Measurements from ENCODE around the gene POLR1D. TPM values are rescaled to one million over a fixed set of nuclear protein-coding genes. Genes with fewer than 3 reads are reported as not detected.

Gene POLR1D
- total and polyA plus RNA-seq, 4 donors: 31.4 to 45.0 (median 33.6) TPM

- TF ChIP-seq CTCF (IDR thresholded peaks at IDR 0.05; ENCODE audit: low read depth, low read length, missing input control) (no peak), TAF1 (conservative IDR thresholded peaks at IDR 0.05) (no peak)
These were observed 43.6 kb downstream of the POLR1D start (continued) for GRCh38 chr13:27665333-27665732.

DNA sequence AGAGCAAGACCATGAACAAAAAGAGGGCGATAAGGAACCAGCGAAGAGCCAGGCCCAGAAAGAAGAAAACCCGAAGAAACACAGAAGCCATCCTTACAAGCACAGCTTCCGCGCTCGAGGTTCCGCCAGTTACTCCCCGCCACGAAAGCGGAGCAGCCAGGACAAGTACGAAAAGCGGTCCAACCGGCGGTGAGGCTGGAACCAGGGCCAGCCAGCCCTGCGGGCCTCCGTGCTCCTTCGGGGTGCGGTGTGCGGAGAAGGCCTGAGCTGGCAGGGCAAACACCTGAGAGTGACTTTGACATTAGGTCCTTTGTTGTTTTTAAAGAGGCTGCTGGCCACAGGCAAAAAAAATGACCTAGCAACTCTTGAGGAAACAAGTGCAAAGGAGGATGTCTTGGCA, 44.1 kb downstream of the POLR1D start:
- Histone ChIP-seq H3K36me3 (ENCODE audit: control insufficient read depth in 4 of 4, insufficient read depth in 3 of 4, low read depth in 1 of 4, low read length in 3 of 4) (peaks cover 2 to 3% (median 3%) of the 10 kb centered on the region in 4 donors), H3K27me3 (ENCODE audit: control insufficient read depth in 4 of 4, insufficient read depth in 4 of 4, low read length in 3 of 4) (no peaks in the 10 kb centered on the region), H3K4me1 (ENCODE audit: control insufficient read depth in 4 of 4, insufficient read depth in 4 of 4, low read length in 3 of 4) (peaks cover 0 to 10% (median 6%) of the 10 kb centered on the region in 4 donors), H3K9me3 (ENCODE audit: control insufficient read depth in 4 of 4, low read length in 3 of 4) (no peaks in the 10 kb centered on the region), H3K27ac (ENCODE audit: low read depth in 1 of 2, low read length in 2 of 2) (no peak overlapping the region), H3K9ac (ENCODE audit: low read depth in 1 of 2, low read length in 2 of 2) (no peak overlapping the region), H3K4me3 (ENCODE audit: low read depth in 1 of 3, low read length in 3 of 3) (no peak overlapping the region)
- 87% methylated on average over 19 of the region's 19 CpGs for WGBS
- DNase-seq (ENCODE audit: low spot score): no peak
- TF ChIP-seq FOXA1 (IDR thresholded peaks at IDR 0.05): no peak

DNA sequence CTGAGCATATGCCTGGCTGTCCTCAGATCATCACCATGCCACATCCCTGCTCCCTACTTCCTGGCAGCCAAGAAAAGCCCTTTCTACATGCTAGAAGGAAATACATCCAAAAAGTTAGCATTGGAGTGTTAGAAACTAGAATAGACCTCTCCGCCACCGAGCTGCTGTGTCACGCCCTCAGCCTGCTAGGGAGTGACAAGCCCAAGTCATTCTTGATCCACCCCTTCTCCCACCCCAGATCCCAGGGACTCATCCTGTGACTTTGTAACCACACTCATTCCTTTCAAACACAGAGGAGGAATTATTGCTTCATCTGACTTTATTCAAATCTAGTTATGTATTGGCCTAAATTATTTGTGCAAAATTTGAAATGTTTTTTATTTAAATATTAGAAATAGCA, 45.3 kb downstream of the POLR1D start:
- Histone ChIP-seq H3K36me3 (ENCODE audit: control insufficient read depth in 4 of 4, insufficient read depth in 3 of 4, low read depth in 1 of 4, low read length in 3 of 4) (peaks cover 2 to 3% (median 3%) of the 10 kb centered on the region in 4 donors), H3K27ac (ENCODE audit: low read depth in 1 of 2, low read length in 2 of 2) (no peak overlapping the region), H3K9me3 (ENCODE audit: control insufficient read depth in 4 of 4, low read length in 3 of 4) (no peaks in the 10 kb centered on the region), H3K4me1 (ENCODE audit: control insufficient read depth in 4 of 4, insufficient read depth in 4 of 4, low read length in 3 of 4) (peaks cover 0 to 7% (median 4%) of the 10 kb centered on the region in 4 donors), H3K9ac (ENCODE audit: low read depth in 1 of 2, low read length in 2 of 2) (no peak overlapping the region), H3K4me3 (ENCODE audit: low read depth in 1 of 3, low read length in 3 of 3) (no peak overlapping the region), H3K27me3 (ENCODE audit: control insufficient read depth in 4 of 4, insufficient read depth in 4 of 4, low read length in 3 of 4) (no peaks in the 10 kb centered on the region)
- whole genome bisulfite sequencing: 96% methylated on average over 3 of the region's 3 CpGs
- TF ChIP-seq, protein P1, sequence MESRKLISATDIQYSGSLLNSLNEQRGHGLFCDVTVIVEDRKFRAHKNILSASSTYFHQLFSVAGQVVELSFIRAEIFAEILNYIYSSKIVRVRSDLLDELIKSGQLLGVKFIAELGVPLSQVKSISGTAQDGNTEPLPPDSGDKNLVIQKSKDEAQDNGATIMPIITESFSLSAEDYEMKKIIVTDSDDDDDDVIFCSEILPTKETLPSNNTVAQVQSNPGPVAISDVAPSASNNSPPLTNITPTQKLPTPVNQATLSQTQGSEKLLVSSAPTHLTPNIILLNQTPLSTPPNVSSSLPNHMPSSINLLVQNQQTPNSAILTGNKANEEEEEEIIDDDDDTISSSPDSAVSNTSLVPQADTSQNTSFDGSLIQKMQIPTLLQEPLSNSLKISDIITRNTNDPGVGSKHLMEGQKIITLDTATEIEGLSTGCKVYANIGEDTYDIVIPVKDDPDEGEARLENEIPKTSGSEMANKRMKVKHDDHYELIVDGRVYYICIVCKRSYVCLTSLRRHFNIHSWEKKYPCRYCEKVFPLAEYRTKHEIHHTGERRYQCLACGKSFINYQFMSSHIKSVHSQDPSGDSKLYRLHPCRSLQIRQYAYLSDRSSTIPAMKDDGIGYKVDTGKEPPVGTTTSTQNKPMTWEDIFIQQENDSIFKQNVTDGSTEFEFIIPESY (IDR thresholded peaks at IDR 0.05): no peak
- no peak for TF ChIP-seq JUND (IDR thresholded peaks at IDR 0.05)
- no peak for TF ChIP-seq HNF4G (IDR thresholded peaks at IDR 0.05)
- no peak for TF ChIP-seq YY1 (IDR thresholded peaks at IDR 0.05)
- TF ChIP-seq CTCF (IDR thresholded peaks at IDR 0.05; ENCODE audit: low read depth, low read length, missing input control): no peak
- TF ChIP-seq, protein P2, sequence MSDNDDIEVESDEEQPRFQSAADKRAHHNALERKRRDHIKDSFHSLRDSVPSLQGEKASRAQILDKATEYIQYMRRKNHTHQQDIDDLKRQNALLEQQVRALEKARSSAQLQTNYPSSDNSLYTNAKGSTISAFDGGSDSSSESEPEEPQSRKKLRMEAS (IDR thresholded peaks at IDR 0.05): no peak
- TF ChIP-seq FOXA1 (IDR thresholded peaks at IDR 0.05): no peak
- TF ChIP-seq, protein P3, sequence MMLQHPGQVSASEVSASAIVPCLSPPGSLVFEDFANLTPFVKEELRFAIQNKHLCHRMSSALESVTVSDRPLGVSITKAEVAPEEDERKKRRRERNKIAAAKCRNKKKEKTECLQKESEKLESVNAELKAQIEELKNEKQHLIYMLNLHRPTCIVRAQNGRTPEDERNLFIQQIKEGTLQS (IDR thresholded peaks at IDR 0.05): no peak
- no peak for TF ChIP-seq FOXA2 (IDR thresholded peaks at IDR 0.05)
- DNase-seq (ENCODE audit: low spot score): no peak
